ENCODE results near the gene OR2A12. TPM values are rescaled to one million over a fixed set of nuclear protein-coding genes. Genes with fewer than 3 reads are reported as not detected.
"Not testable (repeated sequence)": the region's sequence is repeated elsewhere in the genome, so short reads cannot be mapped to it uniquely, and the experiment has no call there.

OR2A12 gene
- total RNA-seq, 4 donors from 2014 or later, result not detected

- Histone ChIP-seq H3K27ac (no peak overlapping the region), H3K4me1 (no peaks in the 10 kb centered on the region), H3K4me3 (no peak overlapping the region), H3K36me3 (no peaks in the 10 kb centered on the region), H3K9me3 (no peaks in the 10 kb centered on the region), H3K27me3 (no peaks in the 10 kb centered on the region)
- no peak for DNase-seq
- TF ChIP-seq CTCF (IDR thresholded peaks at IDR 0.05), result no peak
- TF ChIP-seq POLR2A (IDR thresholded peaks at IDR 0.05), result no peak
- intact Hi-C loops (cut with DNase I; ENCODE audit: low total_unique reads), result no loop called here
These were observed 36.6 kb upstream of the OR2A12 start for GRCh38 chr7:144049491-144049890.

GRCh38 chr7:144050093-144050492 is 36.0 kb upstream of the OR2A12 start:
- H3K4me3 ChIP-seq, result no peak overlapping the region
- TF ChIP-seq POLR2A (IDR thresholded peaks at IDR 0.05), result no peak
- no peak for TF ChIP-seq CTCF (IDR thresholded peaks at IDR 0.05)
- intact Hi-C loops (cut with DNase I; ENCODE audit: low total_unique reads), result no loop called here

GRCh38 chr7:144050884-144051283 is 35.2 kb upstream of the OR2A12 start:
- DNase-seq; H3K9me3 ChIP-seq; intact Hi-C loops (cut with DNase I; ENCODE audit: low total_unique reads); H3K4me3 ChIP-seq; H3K27me3 ChIP-seq; H3K27ac ChIP-seq; H3K4me1 ChIP-seq; H3K36me3 ChIP-seq: not testable (repeated sequence)

More at GRCh38 chr7:144050093-144050492, 36.0 kb upstream of the OR2A12 start:
- no peaks in the 10 kb centered on the region for H3K36me3 ChIP-seq
- H3K27ac ChIP-seq, result no peak overlapping the region
- DNase-seq, result no peak
- H3K4me1 ChIP-seq, result no peaks in the 10 kb centered on the region
- no peaks in the 10 kb centered on the region for H3K27me3 ChIP-seq
- H3K9me3 ChIP-seq, result no peaks in the 10 kb centered on the region

GRCh38 chr7:144057954-144058353 is 28.1 kb upstream of the OR2A12 start:
- intact Hi-C loops (cut with DNase I; ENCODE audit: low total_unique reads), result no loop called here
- no peak overlapping the region for H3K27ac ChIP-seq
- no peaks in the 10 kb centered on the region for H3K36me3 ChIP-seq
- no peaks in the 10 kb centered on the region for H3K4me1 ChIP-seq
- H3K9me3 ChIP-seq, result no peaks in the 10 kb centered on the region
- TF ChIP-seq CTCF (IDR thresholded peaks at IDR 0.05) (no peak), POLR2A (IDR thresholded peaks at IDR 0.05) (no peak)
- no peak overlapping the region for H3K4me3 ChIP-seq
- H3K27me3 ChIP-seq, result no peaks in the 10 kb centered on the region
- DNase-seq, result no peak

- no peak overlapping the region for H3K27ac ChIP-seq
- TF ChIP-seq POLR2A (IDR thresholded peaks at IDR 0.05), result no peak
- no peak for DNase-seq
- no peaks in the 10 kb centered on the region for H3K9me3 ChIP-seq
- H3K36me3 ChIP-seq, result no peaks in the 10 kb centered on the region
- no peak overlapping the region for H3K4me3 ChIP-seq
- intact Hi-C loops (cut with DNase I; ENCODE audit: low total_unique reads), result no loop called here
- no peaks in the 10 kb centered on the region for H3K4me1 ChIP-seq
- H3K27me3 ChIP-seq, result no peaks in the 10 kb centered on the region
These were observed 22.4 kb upstream of the OR2A12 start for GRCh38 chr7:144063710-144064109.

GRCh38 chr7:144069511-144069910 is 16.6 kb upstream of the OR2A12 start, which contains the start of gene OR2A25:
Gene OR2A25, plus strand, starts transcription at chr7:144069811. Its CDS starts 4,409 bp downstream, at chr7:144074220.
- intact Hi-C loops (cut with DNase I; ENCODE audit: low total_unique reads), result no loop called here

More at GRCh38 chr7:144069511-144069910, 16.6 kb upstream of the OR2A12 start, which contains the start of gene OR2A25:
- Histone ChIP-seq H3K4me1 (no peaks in the 10 kb centered on the region), H3K27ac (no peak within 1 kb of the TSS), H3K27me3 (no peaks in the 10 kb centered on the region), H3K36me3 (no peaks in the 10 kb centered on the region), H3K4me3 (no peak within 1 kb of the TSS), H3K9me3 (no peaks in the 10 kb centered on the region)
- no peak for DNase-seq
- no peak for TF ChIP-seq POLR2A (IDR thresholded peaks at IDR 0.05)
- no peak for TF ChIP-seq CTCF (IDR thresholded peaks at IDR 0.05)
